GM10248 (cell line): ENCODE measurements around the gene CTSO.

ENCODE experiments used
- CTCF ChIA-PET: fragments of 300-600 bp; sonication (Branson Sonifier 250); formaldehyde crosslinking; extraction: SDS; loops from one replicate; lab custom pipeline; 2021; ENCODE audit warnings: antibody characterized with exemption; lab: Yijun Ruan, JAX
- POLR2A ChIA-PET: fragments of 350-650 bp; sonication (Branson Sonifier 250); formaldehyde crosslinking; extraction: SDS; loops from one replicate; lab custom pipeline; 2020; ENCODE audit warnings: antibody characterized with exemption; lab: Yijun Ruan, JAX
- DNase-seq: peaks from one replicate; pipeline ENCODE4 v3.0.0; 2012; ENCODE audit errors: extremely low spot score
- TF ChIP-seq, protein P1 (sequence below): IDR thresholded peaks from 2 replicates; pipeline ENCODE4 v1.5.1; 2012; ENCODE audit warnings: mild to moderate bottlenecking, low read depth; ENCODE audit errors: extremely low read depth, missing control alignments, control extremely low read depth

Gene CTSO

DNA sequence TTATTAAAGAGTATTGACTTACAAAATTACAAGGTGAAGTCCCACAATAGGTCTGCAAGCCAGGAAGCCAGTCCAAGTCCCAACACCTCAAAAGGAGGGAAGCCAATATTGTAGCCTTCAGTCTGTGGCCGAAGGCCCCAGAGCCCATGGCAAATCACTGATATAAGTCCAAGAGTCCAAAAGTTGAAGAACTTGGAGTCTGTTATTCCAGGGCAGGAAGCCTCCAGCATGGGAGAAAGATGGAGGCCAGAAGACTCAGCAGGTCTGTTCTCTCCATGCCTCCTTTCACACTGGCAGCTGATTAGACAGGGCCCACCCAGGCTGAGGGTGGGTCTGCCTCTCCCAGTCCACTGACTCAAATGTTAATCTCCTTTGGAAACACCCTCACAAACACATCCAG lies 32.1 kb downstream of the CTSO start:
- TF ChIP-seq, protein P1, sequence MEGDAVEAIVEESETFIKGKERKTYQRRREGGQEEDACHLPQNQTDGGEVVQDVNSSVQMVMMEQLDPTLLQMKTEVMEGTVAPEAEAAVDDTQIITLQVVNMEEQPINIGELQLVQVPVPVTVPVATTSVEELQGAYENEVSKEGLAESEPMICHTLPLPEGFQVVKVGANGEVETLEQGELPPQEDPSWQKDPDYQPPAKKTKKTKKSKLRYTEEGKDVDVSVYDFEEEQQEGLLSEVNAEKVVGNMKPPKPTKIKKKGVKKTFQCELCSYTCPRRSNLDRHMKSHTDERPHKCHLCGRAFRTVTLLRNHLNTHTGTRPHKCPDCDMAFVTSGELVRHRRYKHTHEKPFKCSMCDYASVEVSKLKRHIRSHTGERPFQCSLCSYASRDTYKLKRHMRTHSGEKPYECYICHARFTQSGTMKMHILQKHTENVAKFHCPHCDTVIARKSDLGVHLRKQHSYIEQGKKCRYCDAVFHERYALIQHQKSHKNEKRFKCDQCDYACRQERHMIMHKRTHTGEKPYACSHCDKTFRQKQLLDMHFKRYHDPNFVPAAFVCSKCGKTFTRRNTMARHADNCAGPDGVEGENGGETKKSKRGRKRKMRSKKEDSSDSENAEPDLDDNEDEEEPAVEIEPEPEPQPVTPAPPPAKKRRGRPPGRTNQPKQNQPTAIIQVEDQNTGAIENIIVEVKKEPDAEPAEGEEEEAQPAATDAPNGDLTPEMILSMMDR: no peak
- ChIA-PET CTCF (interaction anchor here (1.1 kb wide), 1 partner anchor 21 kb away, joined by 3 read pairs; no protein-coding TSS in a partner anchor), POLR2A (no interaction called here)
- no peak for DNase-seq

DNA sequence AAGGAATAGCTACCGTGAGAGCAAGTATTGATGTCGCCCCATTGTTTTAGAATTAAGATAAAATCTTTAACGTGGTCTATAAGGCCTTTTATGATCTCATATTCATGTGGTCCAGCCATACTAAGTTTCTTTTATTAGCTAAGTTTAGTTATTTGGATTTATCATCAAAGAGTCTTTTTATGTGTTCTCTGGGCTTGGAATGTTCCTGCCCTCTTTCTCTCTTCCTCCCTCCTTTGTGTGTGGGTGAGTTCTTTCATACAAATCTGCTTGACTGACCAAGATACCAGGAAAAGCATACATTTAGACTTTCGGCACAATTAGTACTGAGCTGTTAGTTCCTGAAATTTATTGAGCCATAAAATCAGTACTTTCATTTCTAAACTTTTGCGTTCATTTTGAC lies 38.9 kb downstream of the CTSO start:
- no peak for DNase-seq
- CTCF ChIA-PET: no interaction called here
- TF ChIP-seq, protein P1: no peak
- POLR2A ChIA-PET: no interaction called here

DNA sequence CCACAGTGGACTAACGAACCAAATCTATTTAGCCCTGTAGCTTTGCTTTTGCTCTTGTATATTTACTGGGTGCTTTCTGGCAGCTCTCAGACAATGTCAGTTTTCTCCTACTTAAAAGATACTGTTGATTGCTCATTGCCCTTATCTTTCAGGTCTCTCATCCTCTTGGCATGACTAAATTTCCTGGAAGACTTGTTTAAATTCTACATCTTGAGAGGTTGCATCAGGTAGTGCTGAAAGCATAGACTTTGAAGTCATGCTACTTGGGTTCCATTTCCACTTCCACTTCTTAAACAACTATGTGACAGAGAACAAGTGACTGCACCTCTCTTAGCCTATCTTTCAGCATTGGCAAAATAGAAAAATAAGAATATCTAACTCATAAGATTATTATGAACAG lies 41.8 kb downstream of the CTSO start:
- ChIA-PET POLR2A (no interaction called here), CTCF (interaction anchor here (1.0 kb wide), 1 partner anchor 39 kb away, joined by 3 read pairs; no protein-coding TSS in a partner anchor)
- no peak for DNase-seq
- TF ChIP-seq, protein P1: no peak

DNA sequence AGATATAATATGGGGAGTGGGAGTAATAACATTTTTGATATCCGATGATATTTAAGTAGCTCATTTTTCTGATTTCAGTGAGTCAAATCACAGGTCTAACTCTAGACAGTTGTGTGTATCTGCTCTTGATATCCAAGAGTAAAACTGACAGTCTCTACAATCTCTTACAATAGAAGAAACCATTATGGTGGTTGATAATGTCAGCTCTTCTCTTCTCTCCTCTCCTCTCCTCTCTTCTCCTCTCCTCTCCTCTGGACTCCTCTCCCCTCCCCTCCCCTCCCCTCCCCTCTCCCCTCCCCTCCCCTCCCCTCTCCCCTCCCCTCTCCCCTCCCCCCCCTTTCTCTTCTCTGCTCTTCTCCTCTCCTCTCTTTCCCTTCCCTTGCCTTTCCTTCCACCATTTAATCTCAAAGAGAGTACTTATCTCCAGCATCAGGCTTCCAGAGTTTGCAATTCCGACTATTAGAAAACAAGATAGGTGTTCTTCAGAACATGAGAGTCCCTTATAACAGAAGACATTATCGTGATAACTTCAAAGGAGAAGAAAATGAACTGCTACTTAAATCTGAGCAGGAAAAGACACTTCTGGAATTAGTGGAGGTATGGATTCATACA lies 43.9 kb downstream of the CTSO start:
- CTCF ChIA-PET: interaction anchor here (1.0 to 2.3 kb wide), 2 partner anchors 11 to 16 kb away, joined by 4 to 6 read pairs; no protein-coding TSS in a partner anchor

DNA sequence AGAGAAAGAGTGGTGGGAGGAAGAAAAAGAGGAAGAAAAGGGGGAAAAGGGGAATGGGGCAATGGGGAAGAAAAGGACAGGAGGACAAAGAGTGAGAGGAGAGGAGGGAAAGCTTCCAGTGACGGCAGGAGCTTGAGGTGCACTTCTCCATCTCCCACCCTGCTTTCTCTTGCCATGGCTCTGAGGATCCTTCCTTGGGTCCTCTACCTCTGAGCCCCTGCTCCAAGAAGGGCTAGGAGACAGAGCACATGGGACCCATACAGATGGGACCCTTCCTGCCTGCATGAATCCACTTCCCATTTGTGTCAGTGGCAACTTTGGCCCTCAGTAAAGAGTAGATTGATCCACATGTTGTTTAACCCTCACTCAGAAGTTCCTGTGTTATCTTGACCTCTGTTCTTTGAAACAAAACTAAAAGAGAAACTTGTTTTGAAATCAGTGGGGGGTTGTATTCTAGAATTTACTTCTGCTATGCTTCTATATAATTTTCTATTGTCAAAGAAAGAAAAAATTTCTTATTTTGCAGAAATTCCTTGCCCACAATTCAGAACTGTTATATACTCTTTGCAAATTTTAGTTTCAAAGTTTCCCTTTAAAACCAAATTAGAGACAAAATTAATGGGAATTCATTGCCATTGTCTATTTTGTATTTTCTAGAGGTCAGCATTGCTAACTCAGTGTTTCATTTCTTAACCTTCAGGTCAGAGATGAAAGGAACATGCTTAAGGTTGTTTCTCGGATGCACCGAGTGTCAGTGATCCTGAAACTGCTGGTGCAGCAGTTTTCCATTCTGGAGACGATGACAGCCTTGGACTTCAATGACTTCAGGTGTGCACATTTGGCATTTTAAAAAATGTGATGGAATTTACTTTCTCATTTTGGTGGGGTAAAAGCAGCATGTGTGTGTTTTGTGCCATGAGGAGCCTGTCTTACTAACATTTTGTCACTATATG lies 45.2 kb downstream of the CTSO start:
- peak; percentile 11 for DNase-seq
- ChIA-PET CTCF (interaction anchor here (1.0 kb wide), 1 partner anchor 17 kb away, joined by 4 read pairs; no protein-coding TSS in a partner anchor), POLR2A (no interaction called here)

More for the DNA sequence above, 43.9 kb downstream of the CTSO start:
- POLR2A ChIA-PET: no interaction called here
- no peak for DNase-seq
- TF ChIP-seq, protein P1: no peak

DNA sequence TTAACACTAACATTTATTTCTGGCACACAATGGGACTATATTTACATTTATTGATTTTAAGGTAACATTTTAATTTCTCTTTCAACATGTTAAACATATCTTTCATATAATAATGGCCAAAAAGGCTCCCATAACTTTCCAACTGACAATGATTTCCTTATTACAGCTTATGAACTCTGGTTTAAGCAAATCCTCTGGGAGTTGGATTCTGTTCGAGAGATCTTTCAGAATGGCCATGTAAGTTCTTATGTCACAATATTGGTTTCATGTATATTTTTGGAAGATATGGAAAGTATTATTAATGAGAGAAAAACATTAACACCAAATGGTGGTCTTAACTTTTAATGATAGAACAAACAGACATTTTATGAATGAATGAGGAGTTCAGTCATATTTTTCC lies 46.1 kb downstream of the CTSO start:
- TF ChIP-seq, protein P1: no peak
- DNase-seq: no peak
- ChIA-PET CTCF (no interaction called here), POLR2A (no interaction called here)

More for the DNA sequence above, 45.2 kb downstream of the CTSO start:
- TF ChIP-seq, protein P1: no peak
